ENCODE results near the gene RNF186.

Gene RNF186

GRCh38 chr1:19769211-19769932, 45.7 kb downstream of the RNF186 start:
- H3K27ac ChIP-seq = no peak overlapping the region
- TF ChIP-seq, protein P1, sequence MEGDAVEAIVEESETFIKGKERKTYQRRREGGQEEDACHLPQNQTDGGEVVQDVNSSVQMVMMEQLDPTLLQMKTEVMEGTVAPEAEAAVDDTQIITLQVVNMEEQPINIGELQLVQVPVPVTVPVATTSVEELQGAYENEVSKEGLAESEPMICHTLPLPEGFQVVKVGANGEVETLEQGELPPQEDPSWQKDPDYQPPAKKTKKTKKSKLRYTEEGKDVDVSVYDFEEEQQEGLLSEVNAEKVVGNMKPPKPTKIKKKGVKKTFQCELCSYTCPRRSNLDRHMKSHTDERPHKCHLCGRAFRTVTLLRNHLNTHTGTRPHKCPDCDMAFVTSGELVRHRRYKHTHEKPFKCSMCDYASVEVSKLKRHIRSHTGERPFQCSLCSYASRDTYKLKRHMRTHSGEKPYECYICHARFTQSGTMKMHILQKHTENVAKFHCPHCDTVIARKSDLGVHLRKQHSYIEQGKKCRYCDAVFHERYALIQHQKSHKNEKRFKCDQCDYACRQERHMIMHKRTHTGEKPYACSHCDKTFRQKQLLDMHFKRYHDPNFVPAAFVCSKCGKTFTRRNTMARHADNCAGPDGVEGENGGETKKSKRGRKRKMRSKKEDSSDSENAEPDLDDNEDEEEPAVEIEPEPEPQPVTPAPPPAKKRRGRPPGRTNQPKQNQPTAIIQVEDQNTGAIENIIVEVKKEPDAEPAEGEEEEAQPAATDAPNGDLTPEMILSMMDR (conservative IDR thresholded peaks at IDR 0.05) = no peak
- TF ChIP-seq ZFX (IDR thresholded peaks at IDR 0.05) = no peak

- TF ChIP-seq, protein P1 (conservative IDR thresholded peaks at IDR 0.05) = no peak
- no peak for TF ChIP-seq ZFX (IDR thresholded peaks at IDR 0.05)
- no peak overlapping the region for H3K27ac ChIP-seq
Observed at GRCh38 chr1:19768353-19769210, 46.5 kb downstream of the RNF186 start.

GRCh38 chr1:19765623-19766022, 49.5 kb downstream of the RNF186 start:
- H3K27ac ChIP-seq = no peak overlapping the region
- TF ChIP-seq ZFX (IDR thresholded peaks at IDR 0.05) = no peak
- TF ChIP-seq, protein P1 (conservative IDR thresholded peaks at IDR 0.05) = no peak

DNA sequence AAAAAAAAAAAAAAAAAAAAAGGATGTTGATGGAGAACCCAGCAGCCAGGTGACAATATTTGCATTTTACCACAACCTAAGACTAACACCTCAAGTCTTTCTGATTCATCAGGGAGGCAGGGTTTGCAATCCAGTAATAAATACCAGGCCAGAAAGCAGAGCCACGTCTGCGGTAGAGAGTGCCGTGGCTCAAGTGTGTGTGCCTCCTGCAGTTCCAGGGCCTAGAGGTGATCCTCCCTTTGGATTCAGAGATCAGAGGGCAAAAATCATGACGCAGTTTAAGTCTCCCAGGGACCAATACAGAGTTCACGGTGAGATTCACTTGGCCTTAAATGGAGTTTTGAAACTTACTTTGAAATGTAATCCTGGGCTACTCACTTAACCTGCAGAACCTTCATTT, 50.2 kb downstream of the RNF186 start:
- TF ChIP-seq, protein P1 (conservative IDR thresholded peaks at IDR 0.05) = no peak
- no peak for TF ChIP-seq ZFX (IDR thresholded peaks at IDR 0.05)
- H3K27ac ChIP-seq = no peak overlapping the region
